Lower lobe of right lung (tissue), 2 donors: ENCODE data around the gene DMD. TPM values are rescaled to one million over a fixed set of nuclear protein-coding genes. Genes with fewer than 3 reads are reported as not detected.

Experiments
- ATAC-seq, 2 donors: fragments of 200-7000 bp; cut with Tn5 transposase; one replicate each; pipeline ENCODE4 v1.9.1; 2020 to 2022; ENCODE audit warnings: mild to moderate bottlenecking in 2 of 2, moderate library complexity in 2 of 2
- DNase-seq: peaks from one replicate; pipeline ENCODE4 v3.0.0-alpha.2; 2020
- H3K27ac ChIP-seq: fragments of 200-600 bp; one replicate; pipeline ENCODE4 v1.8.0; 2022
- H3K27me3 ChIP-seq: fragments of 200-600 bp; one replicate; pipeline ENCODE4 v1.8.0; 2022; ENCODE audit warnings: low read depth
- H3K36me3 ChIP-seq: fragments of 200-600 bp; one replicate; pipeline ENCODE4 v1.8.0; 2022; ENCODE audit warnings: mild to moderate bottlenecking
- H3K4me1 ChIP-seq: fragments of 200-600 bp; one replicate; pipeline ENCODE4 v1.8.0; 2022
- H3K4me3 ChIP-seq: fragments of 200-600 bp; one replicate; pipeline ENCODE4 v1.8.0; 2022; ENCODE audit warnings: mild to moderate bottlenecking
- H3K9me3 ChIP-seq: fragments of 200-600 bp; one replicate; pipeline ENCODE4 v1.8.0; 2022
- CTCF ChIP-seq: fragments of 200-600 bp; IDR thresholded peaks from one replicate; pipeline ENCODE4 v1.8.0; 2022; ENCODE audit warnings: antibody characterized with exemption, mild to moderate bottlenecking
- intact Hi-C: fragments of 100-400 bp; cut with DNase I; formaldehyde crosslinking; loops from one replicate; pipeline ENCODE4 v1.11.0; 2022
- total RNA-seq: library from RNA; stranded (reverse); fragmentation: NEBNext Ultra II Directional; extraction: Animal tissue kit (Norgen Biotek cat#: 25700); gene quantifications from one replicate; pipeline ENCODE4 v1.2.1, GENCODE V29; 2021
- donor health status: DM: no; HTN: yes; CAD: no; lungs with severe emphysema.

The DMD gene
- total RNA-seq, 1 donor from 2014 or later: 29.4 TPM

DNA sequence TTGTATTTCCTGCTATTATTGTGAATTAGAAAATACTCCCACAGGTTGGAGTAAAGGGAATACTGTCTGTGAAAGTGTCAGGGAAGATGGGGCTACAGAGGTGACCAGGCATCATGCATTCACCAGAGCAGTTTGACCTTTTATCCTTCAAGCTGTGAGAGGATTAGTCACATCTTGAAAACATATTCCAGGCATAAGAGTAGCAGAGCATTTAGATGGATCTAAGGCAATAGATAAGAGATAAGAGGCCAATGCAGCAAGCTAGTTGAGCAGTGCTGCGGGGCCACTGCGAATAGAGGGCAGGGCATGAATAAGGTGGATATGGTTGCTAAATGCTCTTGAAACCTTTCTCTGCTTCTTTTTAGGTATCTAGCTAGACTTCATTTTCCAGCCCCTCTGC lies 1668.8 kb downstream of the DMD start:
- DNase-seq (no peak), ATAC-seq (no peak)
- Histone ChIP-seq H3K4me3 (no peak overlapping the region), H3K27ac (no peak overlapping the region), H3K36me3 (no peaks in the 10 kb centered on the region), H3K9me3 (no peaks in the 10 kb centered on the region), H3K27me3 (no peaks in the 10 kb centered on the region), H3K4me1 (no peaks in the 10 kb centered on the region)
- TF ChIP-seq CTCF: no peak
- intact Hi-C loops: no loop called here

DNA sequence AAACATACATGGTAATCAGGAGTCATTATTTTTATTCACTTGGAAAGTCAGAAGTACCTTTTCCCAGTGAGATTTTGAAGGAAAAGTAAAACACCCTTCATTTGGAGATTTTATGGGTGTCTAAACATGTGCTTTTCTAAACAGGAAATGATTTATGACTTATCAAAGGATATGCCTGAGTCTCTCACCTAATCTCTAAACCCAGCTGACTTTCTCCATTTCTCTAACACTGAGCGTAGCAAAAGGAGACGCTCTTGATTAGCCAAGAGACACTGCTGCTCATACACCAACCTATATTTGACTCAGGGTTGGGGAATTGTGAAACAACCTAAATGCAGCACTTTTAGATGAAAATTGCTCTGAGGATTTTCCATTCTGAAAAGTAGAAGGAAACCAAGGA lies 1671.0 kb downstream of the DMD start:
- Histone ChIP-seq H3K36me3 (no peaks in the 10 kb centered on the region), H3K4me1 (no peaks in the 10 kb centered on the region), H3K27me3 (no peaks in the 10 kb centered on the region), H3K27ac (no peak overlapping the region), H3K4me3 (no peak overlapping the region), H3K9me3 (no peaks in the 10 kb centered on the region)
- DNase-seq: no peak
- ATAC-seq: no peak
- intact Hi-C loops: no loop called here
- TF ChIP-seq CTCF: no peak

GRCh38 chrX:31527455-31528126 lies 1683.8 kb downstream of the DMD start:
- DNase-seq: no peak
- H3K27me3 ChIP-seq: no peaks in the 10 kb centered on the region
- no peaks in the 10 kb centered on the region for H3K36me3 ChIP-seq
- intact Hi-C loops: no loop called here
- ATAC-seq: no peak
- no peaks in the 10 kb centered on the region for H3K9me3 ChIP-seq
- H3K4me3 ChIP-seq: no peak overlapping the region
- no peak for TF ChIP-seq CTCF
- H3K4me1 ChIP-seq: no peaks in the 10 kb centered on the region
- no peak overlapping the region for H3K27ac ChIP-seq

GRCh38 chrX:31523884-31524536 lies 1687.3 kb downstream of the DMD start:
- no peaks in the 10 kb centered on the region for H3K27me3 ChIP-seq
- no peaks in the 10 kb centered on the region for H3K9me3 ChIP-seq
- no peaks in the 10 kb centered on the region for H3K36me3 ChIP-seq
- H3K4me1 ChIP-seq: no peaks in the 10 kb centered on the region
- DNase-seq: no peak
- no peak overlapping the region for H3K4me3 ChIP-seq
- no peak for TF ChIP-seq CTCF
- no peak overlapping the region for H3K27ac ChIP-seq
- intact Hi-C loops: no loop called here
- no peak for ATAC-seq

- Histone ChIP-seq H3K27me3 (no peaks in the 10 kb centered on the region), H3K4me1 (no peaks in the 10 kb centered on the region), H3K9me3 (no peaks in the 10 kb centered on the region), H3K27ac (no peak overlapping the region), H3K4me3 (no peak overlapping the region), H3K36me3 (no peaks in the 10 kb centered on the region)
- intact Hi-C loops: no loop called here
- no peak for TF ChIP-seq CTCF
- no peak for DNase-seq
- ATAC-seq: no peak
Observed at GRCh38 chrX:31522760-31523159, 1688.6 kb downstream of the DMD start.
